Vagina (tissue), 2 donors: ENCODE data around the gene PRRT4. TPM values are rescaled to one million over a fixed set of nuclear protein-coding genes. Genes with fewer than 3 reads are reported as not detected.

Source experiments
- DNase-seq, 2 donors: peaks; one replicate each; pipeline ENCODE4 v3.0.0-alpha.2; 2017; ENCODE audit errors: extremely low spot score in 2 of 2
- H3K27ac ChIP-seq: fragments of 200-600 bp; sonication (generic); one replicate; pipeline ENCODE4 v1.5.1; 2019
- H3K27me3 ChIP-seq: fragments of 200-600 bp; sonication (generic); one replicate; pipeline ENCODE4 v1.5.1; 2019
- H3K36me3 ChIP-seq, 2 donors: fragments of 200-600 bp; sonication (generic); one replicate each; pipeline ENCODE4 v1.5.1; 2017 to 2019
- H3K4me1 ChIP-seq: fragments of 200-600 bp; sonication (generic); one replicate; pipeline ENCODE4 v1.5.1; 2019
- H3K4me3 ChIP-seq, 2 donors: fragments of 200-600 bp; sonication (generic); 1 replicate in 1 of 2; 2 replicates in 1 of 2; pipeline ENCODE4 v1.5.1; 2016 to 2019
- H3K9me3 ChIP-seq: fragments of 200-600 bp; sonication (generic); one replicate; pipeline ENCODE4 v1.5.1; 2019
- POLR2A ChIP-seq, 2 donors: fragments of 450-650 bp; IDR thresholded peaks; one replicate each; pipeline ENCODE4 v1.6.1; 2017; ENCODE audit warnings: antibody characterized with exemption in 2 of 2, mild to moderate bottlenecking in 2 of 2, moderate library complexity in 2 of 2
- POLR2AphosphoS5 ChIP-seq, 2 donors: sonication (generic); formaldehyde crosslinking; IDR thresholded peaks; one replicate each; pipeline ENCODE4 v1.9.0; 2017; ENCODE audit warnings: antibody characterized with exemption in 2 of 2, mild to moderate bottlenecking in 2 of 2, low read depth in 1 of 2; ENCODE audit not compliant: insufficient read depth in 1 of 2
- intact Hi-C: fragments of 100-400 bp; cut with DNase I; formaldehyde crosslinking; loops from one replicate; pipeline ENCODE4 v1.15.1; 2023
- total RNA-seq: library from RNA; depleted of rRNA; stranded (reverse); fragments of >200 nt; gene quantifications from one replicate; pipeline ENCODE4 v1.2.3, GENCODE V29; 2016
- TF ChIP-seq, protein P1 (sequence below), 3 experiments: fragments of 450-650 bp in 2 of 3; fragments of 200-600 bp in 1 of 3; sonication (generic) in 1 of 3; IDR thresholded peaks; one replicate each; pipeline ENCODE4 v1.5.1; 2017 to 2019; ENCODE audit warnings: antibody characterized with exemption in 3 of 3, mild to moderate bottlenecking in 2 of 3, moderate library complexity in 2 of 3

The PRRT4 gene
- total RNA-seq, 1 donor from 2014 or later: 7.6 TPM

DNA sequence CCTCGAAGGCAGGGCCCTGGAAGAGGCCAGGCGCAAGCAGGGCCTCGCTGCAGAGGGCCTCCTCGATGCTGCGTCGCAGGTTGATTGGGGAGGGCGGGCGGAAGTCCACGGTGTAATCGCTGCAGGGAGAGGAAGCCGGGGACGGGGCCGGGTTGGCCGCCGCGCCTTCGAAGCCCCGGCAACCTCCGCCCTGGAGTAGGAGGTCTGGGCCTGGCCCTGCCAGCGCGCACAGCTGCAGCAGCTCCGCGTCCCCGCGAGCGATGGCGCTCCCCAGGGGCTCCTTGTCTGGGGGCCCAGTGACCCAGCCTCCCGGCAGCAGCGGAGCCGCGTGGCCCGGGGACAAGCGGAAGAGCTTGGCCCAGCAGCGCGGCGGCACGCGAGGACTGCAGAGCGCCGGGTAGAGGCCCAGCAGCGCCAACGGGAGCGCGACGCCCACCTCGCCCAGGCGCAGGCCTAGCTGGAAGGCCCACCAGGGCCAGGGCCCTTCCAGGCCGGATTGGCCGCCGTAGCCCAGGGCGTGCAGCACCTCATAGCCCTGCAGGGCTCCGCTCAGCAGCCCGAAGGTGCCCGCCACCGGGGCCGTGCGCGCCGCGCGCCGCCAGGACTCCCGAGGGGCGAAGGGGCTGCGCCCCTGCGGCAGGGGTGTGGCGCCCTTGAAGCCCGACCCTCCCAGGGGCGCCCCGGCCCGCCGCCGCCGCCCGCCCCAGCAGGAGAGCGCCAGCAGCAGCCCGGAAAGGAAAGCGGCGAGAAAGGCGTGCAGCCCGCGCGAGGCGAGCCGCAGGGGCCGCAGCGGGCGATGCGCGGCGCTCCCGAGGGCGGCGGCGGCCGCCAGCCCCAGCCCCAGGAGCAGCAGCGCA, 10.0 kb downstream of the PRRT4 start:
- no peak for DNase-seq
- intact Hi-C loops: no loop called here
- no peaks in the 10 kb centered on the region for H3K9me3 ChIP-seq
- peak overlapping the region; percentile 7 to 43 for H3K4me3 ChIP-seq
- H3K27ac ChIP-seq: no peak overlapping the region
- no peaks in the 10 kb centered on the region for H3K36me3 ChIP-seq
- TF ChIP-seq POLR2AphosphoS5 (IDR thresholded peaks at IDR 0.05; ENCODE audit: insufficient read depth in 1 of 2, low read depth in 1 of 2): no peak
- TF ChIP-seq, protein P1, sequence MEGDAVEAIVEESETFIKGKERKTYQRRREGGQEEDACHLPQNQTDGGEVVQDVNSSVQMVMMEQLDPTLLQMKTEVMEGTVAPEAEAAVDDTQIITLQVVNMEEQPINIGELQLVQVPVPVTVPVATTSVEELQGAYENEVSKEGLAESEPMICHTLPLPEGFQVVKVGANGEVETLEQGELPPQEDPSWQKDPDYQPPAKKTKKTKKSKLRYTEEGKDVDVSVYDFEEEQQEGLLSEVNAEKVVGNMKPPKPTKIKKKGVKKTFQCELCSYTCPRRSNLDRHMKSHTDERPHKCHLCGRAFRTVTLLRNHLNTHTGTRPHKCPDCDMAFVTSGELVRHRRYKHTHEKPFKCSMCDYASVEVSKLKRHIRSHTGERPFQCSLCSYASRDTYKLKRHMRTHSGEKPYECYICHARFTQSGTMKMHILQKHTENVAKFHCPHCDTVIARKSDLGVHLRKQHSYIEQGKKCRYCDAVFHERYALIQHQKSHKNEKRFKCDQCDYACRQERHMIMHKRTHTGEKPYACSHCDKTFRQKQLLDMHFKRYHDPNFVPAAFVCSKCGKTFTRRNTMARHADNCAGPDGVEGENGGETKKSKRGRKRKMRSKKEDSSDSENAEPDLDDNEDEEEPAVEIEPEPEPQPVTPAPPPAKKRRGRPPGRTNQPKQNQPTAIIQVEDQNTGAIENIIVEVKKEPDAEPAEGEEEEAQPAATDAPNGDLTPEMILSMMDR (IDR thresholded peaks at IDR 0.05): no peak
- no peak for TF ChIP-seq POLR2A (IDR thresholded peaks at IDR 0.05)
- peaks cover 10% of the 10 kb centered on the region for H3K4me1 ChIP-seq
- H3K27me3 ChIP-seq: no peaks in the 10 kb centered on the region

DNA sequence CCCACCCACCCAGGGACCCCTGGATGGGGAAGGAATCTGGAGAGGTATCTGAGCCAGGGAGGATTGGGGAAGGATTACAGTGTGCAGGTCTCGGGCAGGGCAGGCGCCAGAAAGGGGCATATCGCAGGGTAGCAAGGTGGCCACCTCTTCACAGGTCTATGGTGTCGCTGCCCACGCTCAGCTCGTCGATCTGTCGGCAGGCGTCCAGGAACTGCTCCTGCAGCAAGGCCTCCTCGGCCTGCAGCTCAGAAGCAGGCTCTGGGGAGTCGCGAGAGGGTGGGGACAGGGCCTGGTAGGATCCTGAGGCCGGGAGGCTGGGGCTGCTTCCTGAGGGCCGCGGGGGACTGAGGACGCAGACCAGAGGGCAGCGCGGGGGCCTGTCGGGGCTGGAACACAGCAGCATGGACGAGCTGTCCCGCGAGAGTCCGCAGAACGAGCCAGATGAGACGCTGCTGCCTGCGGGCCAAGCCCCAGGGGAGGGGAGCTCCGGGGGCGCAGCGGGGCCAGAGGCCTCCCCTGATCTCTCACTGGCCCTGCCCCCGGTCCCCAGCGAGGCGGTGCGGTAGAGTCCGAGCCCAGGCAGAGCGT, 10.7 kb downstream of the PRRT4 start:
- H3K4me3 ChIP-seq: peak overlapping the region in 1 of 2 donors; percentile 43

DNA sequence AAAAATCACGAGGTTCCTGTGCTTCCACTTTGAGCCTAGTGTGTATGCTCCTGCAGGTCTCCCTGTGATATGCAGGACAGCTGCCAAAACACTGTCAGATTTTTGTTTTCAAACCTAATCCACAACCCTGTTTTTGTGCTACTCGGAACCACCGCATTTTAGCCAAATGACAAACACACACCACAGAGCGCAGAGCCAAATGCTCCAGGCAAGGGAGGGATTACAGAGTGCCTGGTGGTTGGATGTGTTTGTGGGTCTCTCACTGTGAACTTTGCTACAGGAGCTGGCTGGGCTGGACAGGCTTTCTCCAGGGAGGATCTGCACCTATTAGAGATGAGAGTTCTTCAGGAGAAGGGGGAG, 12.0 kb downstream of the PRRT4 start:
- Histone ChIP-seq H3K27me3 (no peaks in the 10 kb centered on the region), H3K4me1 (peaks cover 11% of the 10 kb centered on the region), H3K36me3 (no peaks in the 10 kb centered on the region), H3K27ac (no peak overlapping the region), H3K4me3 (no peak overlapping the region), H3K9me3 (no peaks in the 10 kb centered on the region)
- TF ChIP-seq POLR2A (IDR thresholded peaks at IDR 0.05): no peak
- TF ChIP-seq, protein P1 (IDR thresholded peaks at IDR 0.05): no peak
- TF ChIP-seq POLR2AphosphoS5 (IDR thresholded peaks at IDR 0.05; ENCODE audit: insufficient read depth in 1 of 2, low read depth in 1 of 2): no peak
- DNase-seq: no peak
- intact Hi-C loops: loop anchor here (5.0 kb wide), 1 partner anchor 38 kb away; no protein-coding TSS in a partner anchor

More for the DNA sequence above, 10.7 kb downstream of the PRRT4 start:
- Histone ChIP-seq H3K27ac (no peak overlapping the region), H3K9me3 (no peaks in the 10 kb centered on the region), H3K4me1 (peaks cover 10% of the 10 kb centered on the region), H3K27me3 (no peaks in the 10 kb centered on the region), H3K36me3 (no peaks in the 10 kb centered on the region)
- no peak for DNase-seq
- TF ChIP-seq POLR2A (IDR thresholded peaks at IDR 0.05) (no peak), POLR2AphosphoS5 (IDR thresholded peaks at IDR 0.05; ENCODE audit: insufficient read depth in 1 of 2, low read depth in 1 of 2) (no peak)
- TF ChIP-seq, protein P1 (IDR thresholded peaks at IDR 0.05): no peak
- intact Hi-C loops: no loop called here

DNA sequence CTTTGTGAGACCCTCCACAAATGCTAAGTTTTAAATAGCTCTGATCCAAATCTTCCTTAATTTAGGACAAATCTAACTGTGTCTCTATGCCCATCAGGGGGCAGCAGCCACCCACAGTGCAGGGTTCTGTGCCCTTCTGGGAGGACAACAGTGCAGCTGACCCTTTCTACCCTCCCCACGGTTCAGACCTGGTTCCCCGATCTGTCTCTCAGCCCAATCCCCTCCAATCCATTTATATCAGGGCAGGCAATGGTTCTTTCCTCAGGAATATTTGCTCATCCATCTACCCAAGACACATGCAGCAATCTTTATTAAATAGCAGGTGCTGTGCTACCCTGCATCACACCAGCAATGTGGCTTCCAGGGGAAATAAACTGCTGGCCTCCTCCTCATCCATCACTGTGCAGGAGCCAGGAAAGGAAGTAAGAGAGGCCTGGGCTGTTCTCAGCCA, 13.8 kb downstream of the PRRT4 start:
- no peak for TF ChIP-seq POLR2A (IDR thresholded peaks at IDR 0.05)
- TF ChIP-seq, protein P1 (IDR thresholded peaks at IDR 0.05): peak in 2 of 3 experiments; percentile 41 to 46
- intact Hi-C loops: loop anchor here (5.0 kb wide), 1 partner anchor 40 kb away; no protein-coding TSS in a partner anchor
- Histone ChIP-seq H3K36me3 (no peaks in the 10 kb centered on the region), H3K27me3 (no peaks in the 10 kb centered on the region), H3K4me3 (no peak overlapping the region), H3K4me1 (peaks cover 22% of the 10 kb centered on the region), H3K9me3 (no peaks in the 10 kb centered on the region), H3K27ac (no peak overlapping the region)
- no peak for DNase-seq

DNA sequence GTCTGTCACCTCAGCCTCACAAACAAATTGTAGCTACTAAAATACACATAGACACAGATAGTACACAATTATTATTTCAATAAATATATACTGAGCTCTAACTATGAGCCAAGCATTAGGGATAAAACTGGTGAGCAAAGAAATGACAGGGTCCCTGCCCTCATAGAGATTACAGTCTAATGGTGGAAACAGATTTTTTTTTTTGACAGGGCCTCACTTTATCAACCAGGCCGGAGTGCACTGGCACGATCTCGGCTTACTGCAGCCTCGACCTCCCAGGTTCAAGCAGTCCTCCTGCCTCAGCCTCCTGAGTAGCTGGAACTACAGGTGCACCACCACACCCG, 17.1 kb downstream of the PRRT4 start:
- no peaks in the 10 kb centered on the region for H3K9me3 ChIP-seq
- peaks cover 30% of the 10 kb centered on the region for H3K4me1 ChIP-seq
- no peak overlapping the region for H3K4me3 ChIP-seq

More for the DNA sequence above, 17.1 kb downstream of the PRRT4 start:
- Histone ChIP-seq H3K27ac (no peak overlapping the region), H3K36me3 (peaks cover 0 to 1% of the 10 kb centered on the region in 2 donors), H3K27me3 (no peaks in the 10 kb centered on the region)
- no peak for TF ChIP-seq POLR2A (IDR thresholded peaks at IDR 0.05)
- TF ChIP-seq, protein P1 (IDR thresholded peaks at IDR 0.05): no peak
- TF ChIP-seq POLR2AphosphoS5 (IDR thresholded peaks at IDR 0.05; ENCODE audit: insufficient read depth in 1 of 2, low read depth in 1 of 2): no peak
- intact Hi-C loops: no loop called here
- DNase-seq: no peak
